ENCODE measurements around the gene PLSCR3. TPM values are rescaled to one million over a fixed set of nuclear protein-coding genes. Genes with fewer than 3 reads are reported as not detected.

The PLSCR3 gene
- total RNA-seq, 1 experiment from 2014 or later: 31.5 TPM

DNA sequence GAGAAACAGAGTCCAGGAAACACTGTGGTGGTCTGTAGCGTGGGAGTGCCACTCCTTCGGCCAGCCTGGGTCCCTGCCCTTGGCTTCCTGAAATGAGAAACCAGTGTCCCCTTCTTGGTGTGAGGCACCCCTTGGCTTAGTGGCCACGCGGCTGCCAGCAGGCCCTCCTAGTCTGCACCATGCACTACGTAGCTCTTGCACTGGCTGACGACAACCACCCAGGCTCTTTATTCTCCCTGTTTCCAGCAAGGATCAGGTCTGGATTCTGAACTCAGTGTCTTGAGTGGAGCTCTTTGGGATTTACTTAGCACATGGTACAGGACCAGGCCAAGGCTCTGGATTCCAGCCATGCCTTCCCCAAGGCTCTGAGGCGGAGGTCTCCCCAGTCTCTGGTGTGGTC is 33.2 kb upstream of the PLSCR3 start:
- H3K4me1 ChIP-seq (ENCODE audit: insufficient read depth, low read length): no peaks in the 10 kb centered on the region
- H3K27ac ChIP-seq (ENCODE audit: insufficient read length, low read depth, low read length): no peak overlapping the region
- no peak overlapping the region for H3K56ac ChIP-seq (ENCODE audit: insufficient read length, low read depth, low read length)
- no peak overlapping the region for H2BK20ac ChIP-seq (ENCODE audit: low read depth, low read length, poor library complexity, severe bottlenecking)
- no peak overlapping the region for H3K9ac ChIP-seq (ENCODE audit: extremely low read depth, insufficient read length, low read length)
- no peaks in the 10 kb centered on the region for H3K79me2 ChIP-seq (ENCODE audit: insufficient read depth, low read length)
- TF ChIP-seq, protein P1, sequence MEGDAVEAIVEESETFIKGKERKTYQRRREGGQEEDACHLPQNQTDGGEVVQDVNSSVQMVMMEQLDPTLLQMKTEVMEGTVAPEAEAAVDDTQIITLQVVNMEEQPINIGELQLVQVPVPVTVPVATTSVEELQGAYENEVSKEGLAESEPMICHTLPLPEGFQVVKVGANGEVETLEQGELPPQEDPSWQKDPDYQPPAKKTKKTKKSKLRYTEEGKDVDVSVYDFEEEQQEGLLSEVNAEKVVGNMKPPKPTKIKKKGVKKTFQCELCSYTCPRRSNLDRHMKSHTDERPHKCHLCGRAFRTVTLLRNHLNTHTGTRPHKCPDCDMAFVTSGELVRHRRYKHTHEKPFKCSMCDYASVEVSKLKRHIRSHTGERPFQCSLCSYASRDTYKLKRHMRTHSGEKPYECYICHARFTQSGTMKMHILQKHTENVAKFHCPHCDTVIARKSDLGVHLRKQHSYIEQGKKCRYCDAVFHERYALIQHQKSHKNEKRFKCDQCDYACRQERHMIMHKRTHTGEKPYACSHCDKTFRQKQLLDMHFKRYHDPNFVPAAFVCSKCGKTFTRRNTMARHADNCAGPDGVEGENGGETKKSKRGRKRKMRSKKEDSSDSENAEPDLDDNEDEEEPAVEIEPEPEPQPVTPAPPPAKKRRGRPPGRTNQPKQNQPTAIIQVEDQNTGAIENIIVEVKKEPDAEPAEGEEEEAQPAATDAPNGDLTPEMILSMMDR (conservative IDR thresholded peaks at IDR 0.05): no peak
- H4K8ac ChIP-seq (replicated peaks; ENCODE audit: insufficient read length, low read depth, low read length): no peak overlapping the region
- H3K23ac ChIP-seq (ENCODE audit: insufficient read length, low read depth, low read length): no peak overlapping the region
- H3K79me1 ChIP-seq (ENCODE audit: insufficient read depth, low read depth, low read length, poor library complexity, severe bottlenecking): no peaks in the 10 kb centered on the region
- no peak overlapping the region; the same call in 1 of the 2 replicates for H3K14ac ChIP-seq (ENCODE audit: insufficient read depth, low read length)
- no peak overlapping the region for H2BK15ac ChIP-seq (ENCODE audit: low read depth, low read length)
- no peaks in the 10 kb centered on the region for H3K9me3 ChIP-seq (ENCODE audit: control insufficient read depth, low read depth, low read length)
- H2BK12ac ChIP-seq (ENCODE audit: insufficient read length, low read depth, low read length): no peak overlapping the region
- H3K27me3 ChIP-seq (ENCODE audit: insufficient read depth, low read length): no peaks in the 10 kb centered on the region; the same call in 1 of the 2 replicates
- no peaks in the 10 kb centered on the region for H3K4me1 Mint-ChIP-seq
- no peak overlapping the region for H3K18ac ChIP-seq (ENCODE audit: insufficient read length, low read depth, low read length)
- WGBS (ENCODE audit: extremely low coverage, insufficient read length, low lambda C conversion rate): no CpG with 5 or more reads among the region's 7 CpGs
- no peak overlapping the region for H2BK5ac ChIP-seq (ENCODE audit: insufficient read length, low read length)
- no peak overlapping the region for H4K5ac ChIP-seq (ENCODE audit: insufficient read length, low read depth, low read length)
- H3K4ac ChIP-seq (ENCODE audit: low read depth, low read length): no peak overlapping the region
- H2AFZ ChIP-seq (ENCODE audit: low read length): no peak overlapping the region
- H3K4me3 Mint-ChIP-seq: no peak overlapping the region
- no peak overlapping the region for H3K27ac Mint-ChIP-seq
- H3T11ph ChIP-seq (ENCODE audit: low read length): no peak overlapping the region
- H3K36me3 Mint-ChIP-seq (ENCODE audit: insufficient read depth in 1 of 3, low read depth in 3 of 3): no peaks in the 10 kb centered on the region
- no peaks in the 10 kb centered on the region for H4K20me1 ChIP-seq (ENCODE audit: control insufficient read depth, insufficient read depth, insufficient read length)
- H4K91ac ChIP-seq (ENCODE audit: insufficient read length, low read depth, low read length): no peak overlapping the region
- no peak overlapping the region for H2AK5ac ChIP-seq (ENCODE audit: insufficient read length, low read length)
- DNase-seq: no peak
- H3K9me3 Mint-ChIP-seq: no peaks in the 10 kb centered on the region; a peak in 1 of 5 replicates
- H3K23me2 ChIP-seq (ENCODE audit: insufficient read length, low read depth, low read length, poor library complexity, severe bottlenecking): no peaks in the 10 kb centered on the region
- no peak overlapping the region for H2BK120ac ChIP-seq (ENCODE audit: low read depth, low read length, poor library complexity, severe bottlenecking)
- H3K27me3 Mint-ChIP-seq (ENCODE audit: low read depth): peaks cover 17% of the 10 kb centered on the region
- H3K4me2 ChIP-seq (ENCODE audit: insufficient read depth, insufficient read length, low read length): no peak overlapping the region

Data from H9 (cell line).